ENCODE measurements around the gene PRDX5.

DNA sequence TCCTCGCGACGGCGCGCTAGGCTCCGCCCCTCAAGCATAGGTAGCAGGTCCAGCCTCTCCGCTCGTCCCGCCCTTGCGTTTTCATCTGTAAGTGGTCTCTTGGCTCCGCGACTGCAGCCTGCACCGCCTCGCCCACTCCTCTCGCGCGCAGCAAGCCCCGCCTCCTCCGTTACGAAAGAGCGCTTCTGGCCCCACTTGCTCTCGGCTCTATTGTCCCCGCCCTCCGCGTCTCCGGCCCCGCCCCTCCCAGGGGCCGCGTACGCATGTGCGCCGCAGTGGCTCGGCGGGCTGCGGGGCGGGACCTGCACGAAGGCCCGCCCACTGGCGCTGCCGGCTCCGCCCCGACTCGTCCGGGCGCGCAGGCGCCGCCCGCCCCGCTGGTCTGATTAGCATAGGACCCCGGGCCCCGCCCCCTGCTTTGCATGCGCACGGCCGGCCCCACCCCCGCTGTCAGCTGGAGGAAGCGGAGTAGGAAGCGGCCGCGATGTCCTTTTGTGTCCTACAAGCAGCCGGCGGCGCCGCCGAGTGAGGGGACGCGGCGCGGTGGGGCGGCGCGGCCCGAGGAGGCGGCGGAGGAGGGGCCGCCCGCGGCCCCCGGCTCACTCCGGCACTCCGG lies 12.7 kb upstream of the PRDX5 start, which contains the start of gene ESRRA:
- TF ChIP-seq CTCF (IDR thresholded peaks at IDR 0.05 in 2 of 3, conservative IDR thresholded peaks at IDR 0.05 in 1 of 3; ENCODE audit: control insufficient read depth in 2 of 3, extremely low read depth in 1 of 3, insufficient read depth in 1 of 3, low read depth in 3 of 3, low read length in 3 of 3) (no peak), FOXK2 (IDR thresholded peaks at IDR 0.05) (no peak), SP1 (IDR thresholded peaks at IDR 0.05; ENCODE audit: low read depth, low read length) (peak; percentile 52), TAF1 (IDR thresholded peaks at IDR 0.05; ENCODE audit: borderline replicate concordance, low read depth, low read length) (no peak), EGR1 (IDR thresholded peaks at IDR 0.05; ENCODE audit: borderline replicate concordance in 1 of 2, low read depth in 2 of 2, low read length in 2 of 2) (no peak; a peak in 1 of 3 replicates), ZNF274 (IDR thresholded peaks at IDR 0.05; ENCODE audit: insufficient read depth, insufficient read length) (no peak), LARP7 (IDR thresholded peaks at IDR 0.05) (0 out of 2 replicates have a peak, but pooled peaks have one; percentile 45)
- TF ChIP-seq, protein P1, sequence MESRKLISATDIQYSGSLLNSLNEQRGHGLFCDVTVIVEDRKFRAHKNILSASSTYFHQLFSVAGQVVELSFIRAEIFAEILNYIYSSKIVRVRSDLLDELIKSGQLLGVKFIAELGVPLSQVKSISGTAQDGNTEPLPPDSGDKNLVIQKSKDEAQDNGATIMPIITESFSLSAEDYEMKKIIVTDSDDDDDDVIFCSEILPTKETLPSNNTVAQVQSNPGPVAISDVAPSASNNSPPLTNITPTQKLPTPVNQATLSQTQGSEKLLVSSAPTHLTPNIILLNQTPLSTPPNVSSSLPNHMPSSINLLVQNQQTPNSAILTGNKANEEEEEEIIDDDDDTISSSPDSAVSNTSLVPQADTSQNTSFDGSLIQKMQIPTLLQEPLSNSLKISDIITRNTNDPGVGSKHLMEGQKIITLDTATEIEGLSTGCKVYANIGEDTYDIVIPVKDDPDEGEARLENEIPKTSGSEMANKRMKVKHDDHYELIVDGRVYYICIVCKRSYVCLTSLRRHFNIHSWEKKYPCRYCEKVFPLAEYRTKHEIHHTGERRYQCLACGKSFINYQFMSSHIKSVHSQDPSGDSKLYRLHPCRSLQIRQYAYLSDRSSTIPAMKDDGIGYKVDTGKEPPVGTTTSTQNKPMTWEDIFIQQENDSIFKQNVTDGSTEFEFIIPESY (IDR thresholded peaks at IDR 0.05): no peak

Data from GM12878 (cell line).